Neuron (in vitro differentiated cells): ENCODE data around the gene IFNL1.
"Not testable (repeated sequence)": the region's sequence is repeated elsewhere in the genome, so short reads cannot be mapped to it uniquely, and the experiment has no call there.

Experiments
- H2AFZ ChIP-seq: one replicate; pipeline ENCODE4 v1.6.1; 2013; ENCODE audit warnings: low read depth, mild to moderate bottlenecking, inconsistent platforms, low read length, moderate library complexity
- H3K27me3 ChIP-seq: one replicate; pipeline ENCODE4 v1.6.1; 2013; ENCODE audit warnings: low read length; ENCODE audit not compliant: insufficient read depth
- H3K36me3 ChIP-seq: one replicate; pipeline ENCODE4 v1.6.1; 2013; ENCODE audit warnings: low read length; ENCODE audit not compliant: insufficient read depth
- H3K4me1 ChIP-seq: one replicate; pipeline ENCODE4 v1.6.1; 2013; ENCODE audit warnings: low read length; ENCODE audit not compliant: insufficient read depth
- H3K4me3 ChIP-seq: 2 replicates; pipeline ENCODE4 v1.5.1; 2013; ENCODE audit warnings: mild to moderate bottlenecking, low read length, moderate library complexity
- H3K9me3 ChIP-seq: one replicate; pipeline ENCODE4 v1.6.1; 2013; ENCODE audit warnings: low read length

The IFNL1 gene

GRCh38 chr19:39319098-39319891 lies 23.1 kb downstream of the IFNL1 start:
- peaks cover 7% of the 10 kb centered on the region for H3K4me1 ChIP-seq
- peaks cover 5% of the 10 kb centered on the region for H3K36me3 ChIP-seq
- H3K27me3 ChIP-seq = no peaks in the 10 kb centered on the region
- no peaks in the 10 kb centered on the region for H3K9me3 ChIP-seq
- H3K4me3 ChIP-seq = peak overlapping the region; percentile 56
- peak overlapping the region; percentile 96 for H2AFZ ChIP-seq

GRCh38 chr19:39319892-39320248 lies 23.7 kb downstream of the IFNL1 start:
- Histone ChIP-seq H3K36me3 (peaks cover 2% of the 10 kb centered on the region), H3K4me1 (peaks cover 7% of the 10 kb centered on the region), H3K9me3 (no peaks in the 10 kb centered on the region), H2AFZ (peak overlapping the region; percentile 96), H3K27me3 (no peaks in the 10 kb centered on the region), H3K4me3 (peak overlapping the region; percentile 56)

DNA sequence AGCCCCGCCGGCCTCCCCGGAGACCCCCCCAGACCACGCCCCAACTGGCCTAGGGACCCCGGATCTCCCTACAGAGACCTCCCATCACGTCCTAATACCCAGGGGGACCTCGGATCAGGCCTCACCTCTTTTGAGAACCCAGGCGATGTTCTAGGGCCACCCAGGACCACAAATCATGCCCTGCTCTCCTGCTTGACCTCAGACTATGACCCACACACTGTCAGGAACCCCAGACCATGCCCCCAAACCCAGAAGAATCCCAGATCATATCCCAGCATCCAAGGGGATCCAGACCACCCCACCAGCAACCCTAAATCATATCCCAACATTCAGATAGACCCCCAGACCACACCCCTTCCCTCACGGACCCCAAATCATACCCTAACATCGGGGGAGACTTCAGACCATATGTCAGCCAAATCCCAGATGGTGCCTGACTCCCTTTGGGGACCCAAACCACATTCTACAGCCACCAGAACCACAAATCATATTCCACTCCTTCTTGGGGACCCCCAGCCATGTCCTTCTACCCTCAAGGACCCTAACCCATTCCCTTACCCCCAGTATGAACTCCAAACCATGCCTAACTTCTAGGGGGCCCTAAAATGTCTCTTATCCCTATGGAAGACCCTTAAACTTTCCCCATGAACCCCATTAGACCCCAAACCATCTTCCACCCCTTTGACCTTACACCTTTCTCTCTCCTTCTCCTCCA lies 25.1 kb downstream of the IFNL1 start:
- H3K36me3 ChIP-seq = no peaks in the 10 kb centered on the region
- no peaks in the 10 kb centered on the region for H3K9me3 ChIP-seq
- H2AFZ ChIP-seq = no peak overlapping the region
- H3K4me3 ChIP-seq = no peak overlapping the region
- no peaks in the 10 kb centered on the region for H3K27me3 ChIP-seq
- H3K4me1 ChIP-seq = peaks cover 7% of the 10 kb centered on the region

DNA sequence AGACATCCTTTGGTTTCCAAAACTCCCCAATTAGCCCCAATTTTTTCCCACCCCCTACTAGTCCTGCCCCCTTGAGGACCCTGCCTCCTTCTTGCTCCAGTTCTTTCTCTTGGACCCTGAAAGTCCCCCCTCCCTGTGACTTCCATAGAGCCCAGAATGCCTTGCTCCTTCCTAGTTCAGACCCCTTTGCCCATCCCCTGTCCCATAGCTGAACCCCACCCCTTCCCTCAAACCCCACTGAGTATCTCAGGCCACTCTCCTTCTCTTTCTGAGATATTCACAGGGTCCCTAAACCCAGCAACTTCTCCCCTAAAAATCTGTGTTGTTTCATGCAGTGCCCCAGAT lies 25.6 kb downstream of the IFNL1 start:
- no peak overlapping the region for H2AFZ ChIP-seq
- H3K4me1 ChIP-seq = peaks cover 7% of the 10 kb centered on the region
- H3K9me3 ChIP-seq = no peaks in the 10 kb centered on the region
- no peak overlapping the region for H3K4me3 ChIP-seq
- no peaks in the 10 kb centered on the region for H3K27me3 ChIP-seq
- no peaks in the 10 kb centered on the region for H3K36me3 ChIP-seq

DNA sequence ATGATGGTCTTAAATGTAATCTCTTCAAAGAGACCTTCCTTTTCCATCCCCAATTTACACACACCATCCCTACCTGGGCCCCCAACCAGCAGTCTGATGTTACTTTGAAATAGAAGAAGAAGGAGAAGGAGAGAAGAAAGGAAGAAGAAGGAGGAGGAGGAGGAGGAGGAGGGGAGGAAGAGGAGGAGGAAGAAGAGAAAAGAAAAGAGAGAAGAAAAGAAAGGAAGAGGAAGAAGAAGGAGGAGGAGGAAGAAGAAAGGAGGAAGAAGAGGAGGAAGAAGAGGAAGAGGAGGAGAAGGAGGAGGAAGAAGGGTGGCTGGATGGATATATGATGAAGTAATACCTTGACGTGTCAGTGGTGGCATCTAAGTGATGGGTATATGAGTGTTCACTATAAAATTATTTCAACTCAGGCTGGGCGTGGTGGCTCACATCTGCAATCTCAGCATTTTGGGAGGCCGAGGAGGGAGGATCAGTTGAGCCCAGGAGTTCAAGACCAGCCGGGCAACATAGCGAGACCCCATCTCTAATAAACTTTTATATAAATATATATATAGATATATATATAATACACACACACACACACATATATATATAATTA lies 28.1 kb downstream of the IFNL1 start:
- Histone ChIP-seq H3K4me3 (no peak overlapping the region), H3K27me3 (peaks cover 2% of the 10 kb centered on the region)

DNA sequence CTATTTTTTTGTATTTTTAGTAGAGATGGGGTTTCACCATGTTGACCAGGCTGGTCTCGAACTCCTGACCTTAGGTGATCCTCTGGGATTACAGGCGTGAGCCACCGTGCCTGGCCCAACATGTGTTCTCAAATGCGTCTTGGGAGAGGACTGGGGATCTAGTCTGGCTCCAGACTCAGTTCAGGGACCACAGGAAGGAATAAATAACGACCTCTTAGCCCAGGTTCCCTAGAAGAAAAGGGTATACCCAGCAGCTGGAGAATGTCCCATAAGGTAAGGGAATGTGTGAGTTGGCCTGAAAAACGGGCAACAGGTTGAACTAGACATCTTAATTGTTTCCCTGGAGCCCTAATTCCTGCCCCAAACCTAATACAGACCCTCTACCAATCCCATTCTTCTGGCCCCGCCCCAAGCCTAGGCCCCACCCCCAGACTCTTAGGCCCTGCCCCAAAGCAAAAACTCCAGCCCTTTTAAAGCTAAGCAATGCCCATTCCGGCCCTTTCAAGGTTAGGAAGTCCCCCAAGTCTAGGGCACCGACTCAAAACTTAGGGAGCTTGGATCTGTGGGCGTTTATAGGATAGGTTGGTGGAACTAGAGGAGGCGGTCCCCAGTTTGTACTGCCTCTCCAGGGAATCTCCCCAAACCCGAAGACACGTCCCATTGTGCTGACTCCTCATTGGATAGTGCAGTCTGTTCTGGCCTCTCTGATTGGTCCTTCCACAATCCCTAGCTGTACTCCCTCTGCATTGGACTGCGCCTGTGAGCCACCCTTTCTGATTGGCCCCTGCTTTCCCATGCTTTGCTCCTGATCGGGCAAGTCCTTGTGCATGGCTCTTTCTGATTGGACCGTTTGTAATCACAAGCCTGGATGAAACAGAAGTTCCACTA lies 29.8 kb downstream of the IFNL1 start:
- H3K9me3 ChIP-seq = no peaks in the 10 kb centered on the region
- H3K4me1 ChIP-seq = peaks cover 11% of the 10 kb centered on the region
- H3K4me3 ChIP-seq = no peak overlapping the region
- H3K27me3 ChIP-seq = peaks cover 3% of the 10 kb centered on the region
- no peaks in the 10 kb centered on the region for H3K36me3 ChIP-seq
- no peak overlapping the region for H2AFZ ChIP-seq

More for the DNA sequence above, 28.1 kb downstream of the IFNL1 start:
- Histone ChIP-seq H3K4me1 (peaks cover 15% of the 10 kb centered on the region), H2AFZ (no peak overlapping the region), H3K36me3 (no peaks in the 10 kb centered on the region), H3K9me3 (no peaks in the 10 kb centered on the region)

DNA sequence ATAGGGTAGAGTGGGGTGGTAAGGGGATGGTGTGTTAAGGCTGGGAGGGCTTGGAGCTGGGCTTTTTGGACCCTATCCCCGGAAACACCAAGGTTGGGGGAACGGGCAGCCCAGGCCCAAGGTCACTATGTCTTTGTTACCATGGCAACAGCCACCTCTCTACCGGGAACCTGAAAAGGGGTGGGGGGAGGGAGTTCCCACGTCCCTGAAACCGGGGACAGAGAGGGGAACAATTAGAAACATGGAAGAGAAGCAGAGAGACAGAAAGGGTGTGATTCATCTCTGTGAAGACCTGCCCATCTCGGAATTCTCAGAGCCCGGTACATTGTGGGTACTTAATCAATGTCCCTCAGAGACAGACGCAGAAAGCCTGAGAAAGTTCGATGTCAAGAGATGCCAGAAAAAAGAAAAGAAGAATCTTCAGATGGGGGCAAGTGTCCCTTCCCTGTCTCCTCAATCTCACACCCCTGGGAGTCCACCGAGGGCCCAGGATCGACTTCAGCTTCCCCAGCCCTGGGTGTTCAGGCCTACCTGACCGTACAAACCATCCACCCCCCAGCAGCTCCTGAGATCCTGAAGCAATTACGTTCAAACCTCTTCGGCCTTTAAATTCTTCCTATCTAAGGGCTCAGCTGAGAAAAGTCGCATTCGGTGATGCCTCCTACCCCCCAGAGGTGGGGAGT lies 31.3 kb downstream of the IFNL1 start:
- Histone ChIP-seq H3K4me1 (peaks cover 11% of the 10 kb centered on the region), H3K4me3 (no peak overlapping the region), H3K27me3 (peaks cover 3% of the 10 kb centered on the region), H2AFZ (peak overlapping the region; percentile 31), H3K9me3 (no peaks in the 10 kb centered on the region), H3K36me3 (no peaks in the 10 kb centered on the region)

- no peaks in the 10 kb centered on the region for H3K36me3 ChIP-seq
- peaks cover 11% of the 10 kb centered on the region for H3K4me1 ChIP-seq
- peaks cover 3% of the 10 kb centered on the region for H3K27me3 ChIP-seq
- no peaks in the 10 kb centered on the region for H3K9me3 ChIP-seq
- peak overlapping the region; percentile 31 for H2AFZ ChIP-seq
- H3K4me3 ChIP-seq = no peak overlapping the region
Observed at GRCh38 chr19:39328046-39328705, 32.0 kb downstream of the IFNL1 start.

GRCh38 chr19:39329948-39330347 lies 33.7 kb downstream of the IFNL1 start:
- H3K9me3 ChIP-seq = no peaks in the 10 kb centered on the region
- no peaks in the 10 kb centered on the region for H3K36me3 ChIP-seq
- peaks cover 11% of the 10 kb centered on the region for H3K4me1 ChIP-seq
- H2AFZ ChIP-seq = no peak overlapping the region
- no peak overlapping the region for H3K4me3 ChIP-seq
- peaks cover 3% of the 10 kb centered on the region for H3K27me3 ChIP-seq

- Histone ChIP-seq H3K27me3 (peaks cover 3% of the 10 kb centered on the region), H3K4me1 (peaks cover 7% of the 10 kb centered on the region), H3K9me3 (no peaks in the 10 kb centered on the region), H3K36me3 (no peaks in the 10 kb centered on the region), H3K4me3 (no peak overlapping the region), H2AFZ (no peak overlapping the region)
Observed at GRCh38 chr19:39332293-39332692, 36.1 kb downstream of the IFNL1 start.

- not testable (repeated sequence) for H3K36me3 ChIP-seq, H3K9me3 ChIP-seq
Observed at GRCh38 chr19:39332738-39333137, 36.5 kb downstream of the IFNL1 start.

DNA sequence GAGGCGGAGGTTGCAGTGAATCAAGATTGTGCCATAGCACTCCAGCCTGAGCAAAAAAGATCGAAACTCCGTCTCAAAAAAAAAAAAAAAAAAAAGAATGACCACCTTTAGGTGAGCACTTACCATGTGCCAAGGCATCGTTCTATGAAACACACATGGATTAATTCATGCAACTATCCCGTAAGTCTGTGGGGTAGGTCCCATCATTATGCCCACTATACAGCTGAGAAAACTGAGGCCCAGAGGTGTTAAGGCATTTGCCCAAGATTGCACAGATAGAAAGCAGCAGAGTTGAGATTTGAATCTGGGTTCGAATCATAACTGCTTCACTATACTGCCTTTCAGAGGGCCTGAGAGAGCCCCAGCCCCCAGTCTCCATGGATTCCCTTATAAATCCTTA lies 37.3 kb downstream of the IFNL1 start:
- peaks cover 3% of the 10 kb centered on the region for H3K27me3 ChIP-seq
- H3K36me3 ChIP-seq = no peaks in the 10 kb centered on the region
- no peaks in the 10 kb centered on the region for H3K9me3 ChIP-seq
- no peak overlapping the region for H3K4me3 ChIP-seq
- H2AFZ ChIP-seq = no peak overlapping the region
- H3K4me1 ChIP-seq = no peaks in the 10 kb centered on the region

More at GRCh38 chr19:39332738-39333137, 36.5 kb downstream of the IFNL1 start:
- H3K27me3 ChIP-seq, H3K4me1 ChIP-seq, H3K4me3 ChIP-seq, H2AFZ ChIP-seq: not testable (repeated sequence)
